HG03039 (cell line): ENCODE results near the gene TRHDE.

Experiments
- ATAC-seq: cut with Tn5 transposase; IDR thresholded peaks from one replicate; pipeline ENCODE4 v1.9.1; 2021; ENCODE audit warnings: mild to moderate bottlenecking, moderate library complexity; ENCODE audit not compliant: unreplicated experiment

The TRHDE gene

GRCh38 chr12:72434999-72435398 lies 162.8 kb downstream of the TRHDE start:
- ATAC-seq, result no peak

GRCh38 chr12:72442217-72442616 lies 170.0 kb downstream of the TRHDE start:
- ATAC-seq, result no peak

GRCh38 chr12:72444125-72444524 lies 172.0 kb downstream of the TRHDE start:
- no peak for ATAC-seq

GRCh38 chr12:72444566-72444965 lies 172.4 kb downstream of the TRHDE start:
- no peak for ATAC-seq

GRCh38 chr12:72448089-72448488 lies 175.9 kb downstream of the TRHDE start:
- no peak for ATAC-seq

- no peak for ATAC-seq
These were observed 176.6 kb downstream of the TRHDE start for GRCh38 chr12:72448805-72449204.

- no peak for ATAC-seq
These were observed 180.9 kb downstream of the TRHDE start for GRCh38 chr12:72453066-72453465.

- ATAC-seq, result no peak
These were observed 181.4 kb downstream of the TRHDE start for GRCh38 chr12:72453550-72453949.

GRCh38 chr12:72464471-72464870 lies 192.3 kb downstream of the TRHDE start:
- ATAC-seq, result no peak

- no peak for ATAC-seq
These were observed 193.0 kb downstream of the TRHDE start for GRCh38 chr12:72465155-72465554.

- no peak for ATAC-seq
These were observed 193.9 kb downstream of the TRHDE start for GRCh38 chr12:72465940-72466630.

- ATAC-seq, result no peak
These were observed 195.8 kb downstream of the TRHDE start for GRCh38 chr12:72467985-72468384.

GRCh38 chr12:72468505-72468904 lies 196.3 kb downstream of the TRHDE start:
- ATAC-seq, result no peak

GRCh38 chr12:72471806-72472205 lies 199.6 kb downstream of the TRHDE start:
- ATAC-seq, result no peak

- ATAC-seq, result no peak
These were observed 200.2 kb downstream of the TRHDE start for GRCh38 chr12:72472350-72472749.

GRCh38 chr12:72476301-72476700 lies 204.1 kb downstream of the TRHDE start:
- no peak for ATAC-seq

- no peak for ATAC-seq
These were observed 213.0 kb downstream of the TRHDE start for GRCh38 chr12:72485017-72485701.

- ATAC-seq, result no peak
These were observed 219.3 kb downstream of the TRHDE start for GRCh38 chr12:72491426-72491825.

- no peak for ATAC-seq
These were observed 221.2 kb downstream of the TRHDE start for GRCh38 chr12:72493407-72493806.

- no peak for ATAC-seq
These were observed 226.2 kb downstream of the TRHDE start for GRCh38 chr12:72498354-72498753.

- no peak for ATAC-seq
These were observed 227.1 kb downstream of the TRHDE start for GRCh38 chr12:72499244-72499643.

GRCh38 chr12:72502546-72502945 lies 230.4 kb downstream of the TRHDE start:
- ATAC-seq, result no peak

GRCh38 chr12:72505227-72505626 lies 233.1 kb downstream of the TRHDE start:
- no peak for ATAC-seq
